Measurements from ENCODE around the gene P2RY8.

GRCh38 chrX:1584237-1585011 is 47.4 kb upstream of the P2RY8 start:
- no peak for TF ChIP-seq SPI1 (IDR thresholded peaks at IDR 0.05; ENCODE audit: borderline replicate concordance, low read depth)
- no peak for TF ChIP-seq CTCF (IDR thresholded peaks at IDR 0.05; ENCODE audit: insufficient read depth, low read length)
